A549 treated with dexamethasone at 1 μM for 4 hours (cell line): ENCODE measurements around the gene TSN. TPM values are rescaled to one million over a fixed set of nuclear protein-coding genes. Genes with fewer than 3 reads are reported as not detected.

ENCODE experiments used
- total RNA-seq: library from RNA; stranded (reverse); fragments of 200-300 nt; extraction: Qiagen RNA extraction; gene quantifications from 5 replicates; pipeline ENCODE4 v1.2.3, GENCODE V29; 2022

Gene TSN
- total RNA-seq = 60.1 to 68.0 TPM (median 64.3 TPM) in 5 replicates

GRCh38 chr2:121755237-121756111 is at the start of gene TSN:
Gene TSN (plus strand): TSS chr2:121755651. CDS start chr2:121755780, 129 bp downstream.

GRCh38 chr2:121736462-121737336 is 18.8 kb upstream of the TSN start, which contains the start of gene NIFK:
Gene NIFK (minus strand): TSS chr2:121736875. CDS start chr2:121736850, 25 bp downstream.

Other genes starting within 250 kb of the TSN start
- not detected in 5 replicates for gene RNU4ATAC, start 224.8 kb upstream of the TSN start, total RNA-seq
- 16.8 to 24.8 TPM (median 23.4 TPM) in 5 replicates for gene CLASP1, start 106.2 kb upstream of the TSN start, total RNA-seq
- 63.8 to 99.4 TPM (median 92.5 TPM) in 5 replicates for gene NIFK, start 18.8 kb upstream of the TSN start, total RNA-seq